ENCODE results near the gene CCL21. TPM values are rescaled to one million over a fixed set of nuclear protein-coding genes. Genes with fewer than 3 reads are reported as not detected.

CCL21 gene
- total and polyA plus RNA-seq, 10 of the 15 experiments (the other 5 are each of a cell fraction or from before 2014, with no cell fraction given), result 0.26 TPM; not detected in 9

DNA sequence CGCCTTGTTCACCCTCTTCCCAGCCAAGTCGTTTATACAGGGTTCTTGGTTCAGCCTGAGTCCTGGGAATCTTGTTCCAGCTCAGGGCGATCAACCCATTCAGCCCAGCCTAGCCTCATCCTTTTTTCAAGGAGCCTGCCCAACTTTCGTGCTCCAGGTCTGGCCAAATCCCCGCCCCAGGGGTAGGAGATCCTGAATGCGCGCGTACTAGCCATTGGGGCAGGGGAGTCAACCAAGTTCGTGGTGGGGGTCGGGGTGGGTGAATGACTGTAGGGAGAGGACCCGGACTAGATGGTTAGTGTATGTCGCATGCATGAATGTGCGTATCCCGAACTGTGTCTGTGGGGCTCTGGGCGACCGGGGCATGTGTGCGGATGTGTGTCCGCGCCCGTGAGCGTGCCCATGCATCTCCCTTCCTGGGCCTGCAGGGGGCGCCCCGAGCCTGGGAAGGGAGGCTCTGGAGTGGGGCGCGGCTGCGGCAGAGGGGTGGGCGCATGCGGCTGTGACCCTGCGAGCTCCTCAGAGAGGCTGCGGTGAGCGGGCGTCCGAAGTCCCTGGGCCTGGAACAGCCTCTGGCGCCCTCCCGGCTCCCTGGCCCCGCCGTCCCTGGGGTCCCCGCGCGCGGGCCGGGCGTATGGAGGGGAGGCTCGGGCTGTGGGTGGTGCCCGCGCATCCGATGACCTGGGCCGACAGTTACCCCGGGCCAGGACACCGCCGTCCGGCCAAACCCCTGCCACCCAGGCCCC is 8.7 kb downstream of the CCL21 start (continued):
- TF ChIP-seq, protein P1, sequence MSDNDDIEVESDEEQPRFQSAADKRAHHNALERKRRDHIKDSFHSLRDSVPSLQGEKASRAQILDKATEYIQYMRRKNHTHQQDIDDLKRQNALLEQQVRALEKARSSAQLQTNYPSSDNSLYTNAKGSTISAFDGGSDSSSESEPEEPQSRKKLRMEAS (IDR thresholded peaks at IDR 0.05; ENCODE audit: low read depth, low read length), result no peak
- TF ChIP-seq PML (IDR thresholded peaks at IDR 0.05; ENCODE audit: low read length) (no peak), RAD21 (IDR thresholded peaks at IDR 0.05; ENCODE audit: insufficient read depth, low read depth, low read length) (peak; percentile 34; the same call in 1 of the 2 replicates), ZNF207 (IDR thresholded peaks at IDR 0.05; ENCODE audit: borderline replicate concordance) (no peak), ZZZ3 (IDR thresholded peaks at IDR 0.05; ENCODE audit: control insufficient read depth, insufficient read length, low read depth) (no peak)
- TF ChIP-seq, protein P2, sequence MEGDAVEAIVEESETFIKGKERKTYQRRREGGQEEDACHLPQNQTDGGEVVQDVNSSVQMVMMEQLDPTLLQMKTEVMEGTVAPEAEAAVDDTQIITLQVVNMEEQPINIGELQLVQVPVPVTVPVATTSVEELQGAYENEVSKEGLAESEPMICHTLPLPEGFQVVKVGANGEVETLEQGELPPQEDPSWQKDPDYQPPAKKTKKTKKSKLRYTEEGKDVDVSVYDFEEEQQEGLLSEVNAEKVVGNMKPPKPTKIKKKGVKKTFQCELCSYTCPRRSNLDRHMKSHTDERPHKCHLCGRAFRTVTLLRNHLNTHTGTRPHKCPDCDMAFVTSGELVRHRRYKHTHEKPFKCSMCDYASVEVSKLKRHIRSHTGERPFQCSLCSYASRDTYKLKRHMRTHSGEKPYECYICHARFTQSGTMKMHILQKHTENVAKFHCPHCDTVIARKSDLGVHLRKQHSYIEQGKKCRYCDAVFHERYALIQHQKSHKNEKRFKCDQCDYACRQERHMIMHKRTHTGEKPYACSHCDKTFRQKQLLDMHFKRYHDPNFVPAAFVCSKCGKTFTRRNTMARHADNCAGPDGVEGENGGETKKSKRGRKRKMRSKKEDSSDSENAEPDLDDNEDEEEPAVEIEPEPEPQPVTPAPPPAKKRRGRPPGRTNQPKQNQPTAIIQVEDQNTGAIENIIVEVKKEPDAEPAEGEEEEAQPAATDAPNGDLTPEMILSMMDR (IDR thresholded peaks at IDR 0.05 in 2 of 3, conservative IDR thresholded peaks at IDR 0.05 in 1 of 3; ENCODE audit: control insufficient read depth in 2 of 3, extremely low read depth in 1 of 3, insufficient read depth in 1 of 3, low read depth in 3 of 3, low read length in 3 of 3), result peak; percentile 50 to 85 (median 52)

DNA sequence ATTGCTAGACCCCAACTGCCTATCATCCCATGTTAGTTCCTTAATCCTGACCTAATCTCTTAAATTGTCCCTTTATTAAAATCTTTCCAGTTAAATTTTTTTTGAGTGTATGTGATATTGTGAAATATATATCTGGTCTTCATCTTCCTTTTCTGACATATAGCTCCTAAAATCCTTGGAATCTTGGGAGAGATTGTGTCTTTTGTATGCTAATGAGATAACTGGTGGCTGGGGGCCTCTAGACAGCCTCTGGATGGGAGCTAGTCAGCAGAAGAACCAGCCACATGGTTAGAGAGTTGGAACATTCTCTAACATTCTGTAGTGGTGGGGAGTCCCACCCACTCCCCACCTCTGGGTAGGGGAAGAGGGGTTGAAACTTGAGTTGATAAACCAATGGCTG is 15.1 kb downstream of the CCL21 start:
- H3K79me2 ChIP-seq (ENCODE audit: control insufficient read depth, insufficient read depth, low read length), result no peaks in the 10 kb centered on the region
- RAD21 ChIA-PET (ENCODE audit: unreplicated experiment), result no interaction called here

More for the DNA sequence above, 15.1 kb downstream of the CCL21 start:
- no peak overlapping the region for H3K9ac ChIP-seq (ENCODE audit: control insufficient read depth, insufficient read depth, low read length)
- intact Hi-C loops (cut with micrococcal nuclease; ENCODE audit: unreplicated experiment), result no loop called here
- DNase-seq (ENCODE audit: low read depth, low spot score), result no peak
- FAIRE-seq, result no peak
- no peak overlapping the region for H2AFZ ChIP-seq (ENCODE audit: control insufficient read depth, low read depth, low read length)
- TF ChIP-seq, protein P3, sequence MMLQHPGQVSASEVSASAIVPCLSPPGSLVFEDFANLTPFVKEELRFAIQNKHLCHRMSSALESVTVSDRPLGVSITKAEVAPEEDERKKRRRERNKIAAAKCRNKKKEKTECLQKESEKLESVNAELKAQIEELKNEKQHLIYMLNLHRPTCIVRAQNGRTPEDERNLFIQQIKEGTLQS (IDR thresholded peaks at IDR 0.05; ENCODE audit: borderline replicate concordance, extremely low read depth, low read depth, low read length), result no peak
- TF ChIP-seq MXI1 (IDR thresholded peaks at IDR 0.05; ENCODE audit: low read depth, low read length) (no peak), FOXK2 (IDR thresholded peaks at IDR 0.05) (no peak)
- no peak overlapping the region for H3K4me3 ChIP-seq
- ChIA-PET CTCF (interaction anchor here (1.6 kb wide), 1 partner anchor 8 kb away, joined by 4 read pairs; no protein-coding TSS in a partner anchor), POLR2A (no interaction called here), SMC1A (ENCODE audit: uncharacterized antibody, unreplicated experiment) (interaction anchor here (1.0 kb wide), 1 partner anchor 9 kb away, joined by 3 read pairs; no protein-coding TSS in a partner anchor)
- H3K4me1 ChIP-seq (ENCODE audit: control insufficient read depth, insufficient read depth, low read length), result peaks cover 4% of the 10 kb centered on the region; the same call in 1 of the 2 replicates
- no peak for ATAC-seq
- H3K4me2 ChIP-seq (ENCODE audit: control insufficient read depth, insufficient read depth), result no peak overlapping the region
- no TSS peak for BruUV-seq (replicated peaks)
- in situ Hi-C loops (cut with MboI), result no loop called here
- no peaks in the 10 kb centered on the region for H3K9me3 ChIP-seq (replicated peaks; ENCODE audit: control insufficient read depth, insufficient read depth, low read length)
- peaks cover 0 to 4% of the 10 kb centered on the region in 2 experiments; a peak in 2 of 4 replicates for H3K27me3 ChIP-seq (replicated peaks in 1 of 2; ENCODE audit: control insufficient read depth in 2 of 2, insufficient read depth in 2 of 2, low read length in 1 of 2)
- no peaks in the 10 kb centered on the region for H3K36me3 ChIP-seq (ENCODE audit: control insufficient read depth in 2 of 2, insufficient read depth in 2 of 2, low read length in 1 of 2)
- H3K27ac ChIP-seq (ENCODE audit: control insufficient read depth, insufficient read depth), result no peak overlapping the region
- H4K20me1 ChIP-seq (ENCODE audit: control insufficient read depth, insufficient read depth), result no peaks in the 10 kb centered on the region
